Stimulated activated CD4-positive, alpha-beta T cell treated with anti-CD3 and anti-CD28 coated beads, Interleukin-2, amount 100 ng/mL, for 48 hours (primary cell): ENCODE results near the gene TEX10.
"Not testable (repeated sequence)": the region's sequence is repeated elsewhere in the genome, so short reads cannot be mapped to it uniquely, and the experiment has no call there.

Source experiments
- DNase-seq, 2 donors: peaks; one replicate each; pipeline ENCODE4 v3.0.0-alpha.2; 2020

The TEX10 gene

GRCh38 chr9:100352727-100353505 is at the start of gene TEX10:
TEX10 (minus strand) TSS chr9:100352942; CDS start chr9:100349363, 3,579 bp downstream.
- DNase-seq = peak; percentile 78 to 84

DNA sequence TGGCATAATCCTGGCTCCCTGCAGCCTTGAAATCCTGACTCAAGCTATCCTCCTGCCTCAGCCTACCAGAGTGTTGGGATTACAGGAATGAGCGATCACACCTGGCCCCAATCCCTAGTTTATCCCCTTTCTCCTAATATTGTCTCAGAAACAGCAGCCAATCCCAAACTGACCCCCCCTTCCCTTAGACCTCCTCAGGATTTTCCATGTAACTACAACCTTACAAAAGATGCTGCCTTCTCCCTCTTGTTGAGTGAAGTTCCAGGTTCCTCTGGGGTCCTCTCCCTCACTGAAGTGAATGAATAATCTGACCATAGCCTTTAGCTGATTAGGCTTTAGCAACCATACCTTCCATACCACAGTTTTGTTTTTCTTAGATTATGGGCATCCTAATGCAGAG is 48.3 kb upstream of the TEX10 start:
- DNase-seq = no peak

DNA sequence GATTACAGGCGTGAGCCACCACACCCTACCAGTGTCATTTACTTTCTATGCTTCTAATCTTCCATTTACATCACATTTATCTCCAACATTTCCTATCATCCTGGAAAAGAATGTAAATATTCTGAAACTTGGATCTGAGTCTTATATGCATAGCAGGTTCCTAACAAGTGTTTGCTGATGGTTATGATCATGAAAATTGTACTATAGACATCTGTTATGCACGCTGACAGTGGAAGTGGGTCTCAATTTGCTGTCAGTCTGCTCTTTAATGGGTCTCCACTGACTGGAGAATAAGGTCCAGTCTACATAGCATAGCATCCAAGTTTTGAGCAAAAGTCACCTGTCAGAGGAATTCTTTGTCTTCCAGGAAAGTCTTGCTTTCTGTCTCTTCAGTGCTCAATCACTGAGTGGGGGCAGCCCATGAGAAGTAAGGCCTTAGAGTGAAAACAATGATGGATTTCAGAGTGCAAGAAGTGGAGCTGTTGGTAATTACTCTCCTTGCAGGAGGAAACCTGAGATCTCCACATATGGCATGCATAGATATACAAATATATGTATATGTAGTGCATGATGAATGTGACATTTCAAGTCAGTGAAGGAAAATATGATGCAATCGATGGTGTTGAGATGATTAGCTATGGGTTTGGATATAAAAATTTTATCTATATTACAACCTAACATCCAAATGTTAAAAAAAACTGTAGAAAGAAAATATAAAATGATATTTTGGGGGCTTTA is 45.0 kb upstream of the TEX10 start:
- DNase-seq = no peak

DNA sequence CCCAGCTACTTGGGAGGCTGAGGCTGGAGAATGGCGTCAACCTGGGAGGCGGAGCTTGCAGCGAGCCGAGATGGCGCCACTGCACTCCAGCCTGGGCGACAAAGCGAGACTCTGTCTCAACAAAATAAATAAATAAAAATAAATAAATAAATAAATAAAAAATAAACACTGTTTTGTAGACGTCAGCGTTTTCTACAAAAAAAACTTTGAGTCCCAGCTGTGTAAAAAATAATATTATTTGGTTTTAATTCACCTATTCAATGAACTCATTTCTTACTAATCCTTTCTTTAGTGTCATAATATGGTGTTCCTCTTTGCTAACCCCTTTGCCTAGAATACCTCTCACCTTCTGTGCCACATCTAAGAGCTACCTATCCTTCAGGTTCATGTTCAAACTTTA is 44.0 kb upstream of the TEX10 start:
- DNase-seq = no peak

DNA sequence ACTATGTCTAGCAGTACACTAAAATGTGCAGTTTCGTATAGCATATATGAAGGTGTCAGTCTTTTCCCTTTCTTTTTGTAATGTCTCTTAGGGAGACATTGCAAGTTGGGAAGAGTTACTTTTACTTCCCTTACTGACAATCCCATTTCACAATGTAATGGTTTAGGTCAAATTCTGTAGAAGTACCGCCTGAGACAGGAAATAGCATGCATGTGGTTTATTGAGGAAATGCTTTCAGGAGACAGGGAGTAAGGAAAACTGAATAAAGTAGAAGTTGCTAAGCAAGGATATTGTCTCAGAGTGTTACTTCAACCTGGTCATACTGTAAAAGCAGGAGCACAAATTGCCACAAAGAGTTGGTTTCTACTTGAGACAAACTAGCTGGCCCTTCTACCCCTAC is 42.1 kb upstream of the TEX10 start:
- no peak for DNase-seq

DNA sequence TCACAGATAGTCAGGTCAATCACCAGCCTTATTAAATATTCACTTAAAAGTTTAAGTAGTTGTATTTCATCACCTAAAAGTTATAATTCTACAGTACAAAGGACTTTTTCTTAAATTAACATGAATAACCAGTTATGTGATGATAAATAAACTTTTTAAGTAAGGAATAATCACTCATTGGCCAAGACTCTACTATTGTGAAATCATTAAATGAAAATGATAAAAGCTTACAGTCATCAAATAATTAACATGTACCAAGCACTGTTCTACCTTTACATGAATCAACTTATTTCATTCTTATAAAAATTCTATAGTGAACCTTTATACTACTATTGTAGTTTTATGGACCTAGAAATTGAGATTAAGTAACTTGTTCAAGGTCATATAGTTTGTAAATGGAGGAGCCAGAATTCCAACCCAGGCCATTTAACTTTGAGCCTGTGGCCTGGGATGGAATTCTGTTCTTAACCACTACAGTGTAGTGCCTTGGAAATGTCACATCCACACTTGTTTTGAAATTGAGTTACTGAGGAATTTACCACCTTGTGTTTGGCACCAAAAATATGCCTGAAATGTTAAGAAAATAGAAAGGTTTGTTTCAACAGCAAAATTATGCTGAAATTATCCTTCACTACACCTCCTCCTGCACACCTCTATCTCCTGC is 41.4 kb upstream of the TEX10 start:
- no peak for DNase-seq

DNA sequence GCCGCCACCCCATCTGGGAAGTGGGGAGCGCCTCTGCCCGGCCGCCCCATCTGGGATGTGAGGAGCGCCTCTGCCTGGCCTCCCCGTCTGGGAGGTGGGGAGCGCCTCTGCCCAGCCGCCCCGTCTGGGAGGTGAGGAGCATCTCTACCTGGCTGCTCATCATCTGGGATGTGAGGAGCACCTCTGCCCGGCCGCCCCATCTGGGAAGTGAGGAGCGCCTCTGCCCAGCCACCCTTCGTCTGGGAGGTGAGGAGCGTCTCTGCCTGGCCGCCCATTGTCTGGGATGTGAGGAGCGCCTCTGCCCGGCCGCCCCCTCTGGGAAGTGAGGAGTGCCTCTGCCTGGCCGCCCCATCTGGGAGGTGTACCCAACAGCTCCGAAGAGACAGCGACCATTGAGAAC is 40.2 kb upstream of the TEX10 start:
- not testable (repeated sequence) for DNase-seq

DNA sequence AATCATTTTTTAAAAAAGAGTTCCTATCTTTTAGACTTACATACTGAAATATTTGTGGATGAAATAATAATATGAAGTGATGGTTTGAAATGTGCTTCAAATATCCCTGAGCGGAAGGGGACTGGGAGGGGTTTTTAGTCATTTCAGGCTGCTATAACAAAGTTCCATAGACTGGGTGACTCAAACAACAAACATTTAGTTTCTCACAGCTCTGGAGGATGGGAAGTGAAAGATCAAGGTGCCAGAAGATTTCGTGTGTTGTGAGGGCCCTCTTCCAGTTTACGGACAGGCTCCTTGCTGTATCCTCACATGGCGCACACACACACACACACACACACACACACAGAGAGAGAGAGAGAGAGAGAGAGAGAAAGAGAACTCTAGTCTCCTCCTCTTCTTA is 27.1 kb upstream of the TEX10 start:
- DNase-seq = no peak

DNA sequence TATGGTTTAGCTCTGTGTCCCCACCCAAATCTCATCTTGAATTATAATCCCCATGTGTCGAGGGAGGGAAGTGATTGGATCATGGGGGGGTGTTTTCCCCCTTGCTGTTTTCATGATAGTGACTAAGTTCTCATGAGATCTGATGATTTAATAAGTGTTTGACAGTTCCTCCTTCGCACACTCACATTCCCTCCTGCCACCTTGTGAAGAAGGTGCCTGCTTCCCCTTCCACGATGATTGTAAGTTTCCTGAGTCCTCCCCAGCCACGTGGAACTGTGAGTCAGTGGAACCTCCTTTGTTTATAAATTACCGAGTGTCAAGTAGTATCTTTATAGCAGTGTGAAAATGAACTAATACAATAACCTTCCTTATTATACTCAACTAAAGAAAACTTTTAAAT is 24.3 kb upstream of the TEX10 start:
- DNase-seq = no peak

- DNase-seq = no peak
Observed at GRCh38 chr9:100375658-100376057, 22.9 kb upstream of the TEX10 start.

- no peak for DNase-seq
Observed at GRCh38 chr9:100372648-100373047, 19.9 kb upstream of the TEX10 start.

DNA sequence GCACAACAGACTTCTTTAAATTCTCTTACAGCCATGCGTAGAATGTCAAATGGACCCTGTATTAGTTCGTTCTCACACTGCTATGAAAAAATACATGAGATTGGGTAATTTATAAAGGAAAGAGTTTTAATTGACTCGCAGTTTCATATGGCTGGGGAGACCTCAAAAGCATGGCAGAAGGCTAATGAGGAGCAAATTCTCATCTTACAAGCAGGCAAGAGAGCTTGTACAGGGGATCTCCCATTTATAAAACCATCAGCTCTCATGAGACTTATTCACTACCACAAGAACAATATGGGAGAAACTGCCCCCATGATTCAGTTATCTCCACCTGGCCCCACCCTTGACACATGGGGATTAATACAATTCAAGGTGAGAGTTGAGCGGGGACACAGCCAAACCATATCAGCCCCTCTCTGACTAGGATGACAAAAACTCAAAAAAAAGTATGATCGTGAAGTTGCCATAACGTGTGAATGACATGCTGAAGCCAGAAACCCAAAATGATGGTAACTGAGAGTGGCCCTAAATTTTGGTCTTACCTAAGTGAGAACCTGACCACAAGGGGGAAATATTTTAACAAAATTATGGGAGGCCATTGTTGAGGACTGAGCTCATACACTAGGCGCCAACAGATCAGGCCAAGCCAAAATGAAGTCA is 17.5 kb upstream of the TEX10 start:
- no peak for DNase-seq

- DNase-seq = no peak
Observed at GRCh38 chr9:100368672-100369071, 15.9 kb upstream of the TEX10 start.

DNA sequence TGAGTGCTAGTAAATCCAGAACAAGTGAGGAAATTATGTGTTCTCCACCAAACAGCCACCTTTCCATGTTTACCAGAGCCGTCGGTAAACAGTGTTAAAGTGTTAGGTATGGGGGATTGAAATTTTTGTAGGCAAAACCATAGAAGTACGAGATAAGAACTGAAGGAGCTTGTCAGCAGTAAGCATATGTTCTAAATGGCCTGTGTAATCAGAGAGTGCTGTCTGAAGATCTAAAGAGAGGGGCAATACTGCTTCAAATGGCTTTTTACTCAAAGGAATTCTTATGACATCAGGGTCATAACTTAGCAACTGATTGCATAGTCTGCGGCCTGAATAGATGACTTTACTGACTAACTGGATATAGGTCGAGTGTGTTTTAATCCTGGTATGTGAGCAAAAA is 13.4 kb upstream of the TEX10 start:
- DNase-seq = no peak

GRCh38 chr9:100364013-100364412 is 11.3 kb upstream of the TEX10 start:
- DNase-seq = no peak

DNA sequence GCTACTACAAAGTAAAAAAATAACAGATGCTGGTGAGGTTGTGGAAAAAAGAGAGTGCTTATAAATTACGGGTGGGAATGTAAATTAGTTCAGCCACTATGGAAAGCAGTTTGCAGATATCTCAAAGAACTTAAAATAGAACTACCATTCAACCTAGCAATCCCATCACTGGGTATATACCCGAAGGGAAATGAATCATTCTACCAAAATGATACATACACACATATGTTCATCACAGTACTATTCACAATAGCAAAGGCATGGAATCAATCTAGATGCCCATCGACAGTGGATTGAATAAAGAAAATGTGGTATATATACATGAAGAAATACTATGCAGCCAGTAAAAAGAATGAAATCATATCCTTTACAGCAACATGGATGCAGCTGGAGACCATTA is 6.3 kb upstream of the TEX10 start:
- no peak for DNase-seq

- no peak for DNase-seq
Observed at GRCh38 chr9:100357501-100357900, 4.8 kb upstream of the TEX10 start.

GRCh38 chr9:100355561-100355960 is 2.8 kb upstream of the TEX10 start:
- no peak for DNase-seq

- DNase-seq = no peak
Observed at GRCh38 chr9:100354121-100354800, 1.5 kb upstream of the TEX10 start.

DNA sequence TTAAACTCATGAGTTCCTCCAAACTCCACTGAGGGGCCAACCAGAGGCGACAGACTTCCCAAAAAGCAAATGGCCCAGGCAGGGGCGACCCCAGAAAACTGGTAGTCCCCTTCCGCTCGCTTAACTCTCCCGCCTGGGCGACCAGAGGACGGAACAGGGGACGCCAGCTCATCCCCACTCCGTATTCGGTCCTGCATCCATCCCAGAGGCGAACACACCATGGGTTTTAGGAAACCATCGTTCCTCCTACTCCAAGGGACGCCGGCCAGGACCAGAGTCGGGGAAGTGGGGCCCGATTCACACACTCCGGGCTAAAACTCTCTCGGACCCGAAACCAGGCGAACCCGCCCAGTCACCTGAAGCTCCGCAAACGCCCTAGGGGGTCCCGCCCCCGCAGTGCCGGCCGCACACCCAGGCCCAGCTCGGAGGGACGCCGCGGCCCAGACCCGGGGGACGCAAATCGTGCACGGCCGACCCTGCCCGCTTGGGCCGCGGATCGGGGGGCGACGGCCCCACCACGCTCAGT is 478 bp downstream of the TEX10 start:
- peak; percentile 5 to 15 for DNase-seq

- DNase-seq = no peak
Observed at GRCh38 chr9:100351508-100351907, 1.2 kb downstream of the TEX10 start.

DNA sequence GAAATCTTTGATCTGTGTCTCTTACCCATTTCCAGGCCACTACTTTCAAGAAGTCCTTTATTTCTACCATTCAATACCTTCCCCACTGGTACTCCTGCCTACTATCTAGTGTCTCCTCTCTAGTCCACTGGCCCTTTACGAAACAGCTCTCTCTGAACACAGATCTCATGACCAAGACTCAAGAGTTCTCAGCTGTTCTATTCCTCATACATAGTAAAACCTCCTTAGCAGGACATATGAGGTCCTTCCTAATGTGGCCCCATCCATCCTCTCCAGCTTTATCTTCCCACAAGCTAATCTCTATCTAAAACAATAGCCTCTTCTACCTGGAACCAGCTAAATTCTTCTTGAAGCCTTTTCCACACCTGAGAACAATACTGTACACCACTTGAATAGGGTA is 2.6 kb downstream of the TEX10 start:
- no peak for DNase-seq

DNA sequence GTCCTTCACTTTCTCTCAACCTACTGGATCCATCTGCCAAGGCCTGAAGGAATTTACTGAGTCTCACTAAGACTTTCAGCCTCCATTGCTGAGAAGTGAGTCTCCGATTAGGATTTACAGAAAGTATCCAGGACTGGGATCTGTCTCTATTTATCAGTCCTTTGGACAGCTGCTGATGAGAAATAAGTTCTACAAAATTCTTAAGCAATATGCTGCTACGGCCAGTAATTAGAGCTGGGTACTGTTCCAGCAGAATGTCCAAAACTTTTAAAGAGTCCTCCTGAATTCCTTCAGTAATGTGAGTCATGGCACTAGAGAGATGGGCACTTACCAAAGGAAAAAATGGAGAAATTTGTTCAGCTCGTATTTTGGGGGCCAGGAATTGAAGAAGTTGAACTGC is 5.9 kb downstream of the TEX10 start:
- no peak for DNase-seq
